AG09309 (cell line): ENCODE data around the gene JMJD8.

ENCODE experiments used
- DNase-seq: peaks from one replicate; pipeline ENCODE4 v3.0.0-alpha.2; 2010; ENCODE audit warnings: low read depth
- H3K4me3 ChIP-seq: 2 replicates; pipeline ENCODE4 v1.5.1; 2011; ENCODE audit warnings: mild to moderate bottlenecking, low read depth, low read length, moderate library complexity; ENCODE audit not compliant: control insufficient read depth
- CTCF ChIP-seq: IDR thresholded peaks from 2 replicates; pipeline ENCODE4 v1.5.1; 2011; ENCODE audit warnings: mild to moderate bottlenecking, low read depth, low read length, inconsistent platforms; ENCODE audit not compliant: insufficient read depth, control insufficient read depth; ENCODE audit errors: missing control alignments

The JMJD8 gene

GRCh38 chr16:642189-643049 lies 41.7 kb downstream of the JMJD8 start:
- peak overlapping the region; percentile 84 for H3K4me3 ChIP-seq
- DNase-seq, result no peak
- no peak for TF ChIP-seq CTCF

DNA sequence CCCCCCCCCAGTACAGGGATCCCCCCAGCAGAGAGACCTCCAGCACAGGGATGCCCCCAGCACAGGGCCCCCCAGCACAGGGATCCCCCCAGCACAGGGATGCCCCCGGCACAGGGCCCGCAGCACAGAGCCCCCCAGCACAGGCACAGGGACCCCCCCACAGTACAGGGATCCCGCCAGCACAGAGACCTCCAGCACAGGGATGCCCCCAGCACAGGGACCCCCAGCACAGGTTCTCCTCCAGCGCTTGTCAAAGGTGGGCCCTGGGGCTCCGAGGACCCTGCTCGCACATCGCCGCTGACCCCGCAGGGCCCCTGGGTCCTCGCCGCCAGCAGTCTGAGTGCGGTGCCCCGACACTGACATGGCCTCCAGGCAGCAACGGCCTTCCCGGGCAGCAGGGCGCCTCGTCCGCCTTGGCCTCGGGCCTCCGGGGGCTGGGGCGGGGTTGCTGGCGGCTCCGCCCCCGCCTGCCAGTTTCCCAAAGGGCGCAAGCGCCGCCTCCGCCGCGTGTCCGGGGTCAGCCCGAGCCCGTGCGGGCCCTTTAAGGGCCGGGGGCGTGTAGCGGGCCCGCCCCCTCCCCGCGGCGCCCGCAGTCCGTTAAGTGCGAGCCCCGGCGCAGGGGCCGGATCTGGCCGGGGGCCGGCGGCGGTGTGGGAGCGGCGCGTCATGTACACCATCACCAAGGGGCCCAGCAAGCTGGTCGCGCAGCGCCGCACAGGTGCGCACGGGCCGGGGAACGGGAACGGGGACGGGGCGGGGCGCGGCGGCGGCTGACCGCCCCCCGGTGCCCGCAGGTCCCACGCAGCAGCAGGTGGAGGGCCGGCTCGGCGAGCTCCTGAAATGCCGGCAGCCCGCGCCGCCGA lies 42.6 kb downstream of the JMJD8 start, which contains the start of gene MCRIP2:
MCRIP2 (plus strand) TSS at position 503 of the 863 bp plus-strand sequence; CDS start at position 667, 164 bp downstream.
- no peak for TF ChIP-seq CTCF
- DNase-seq, result no peak
- peak within 1 kb of the TSS; percentile 84 for H3K4me3 ChIP-seq

- H3K4me3 ChIP-seq, result peak overlapping the region; percentile 84
- no peak for TF ChIP-seq CTCF
- no peak for DNase-seq
Measured at GRCh38 chr16:640614-641013, 43.5 kb downstream of the JMJD8 start.

GRCh38 chr16:638836-639235 lies 45.3 kb downstream of the JMJD8 start:
- H3K4me3 ChIP-seq, result no peak overlapping the region
- DNase-seq, result no peak
- no peak for TF ChIP-seq CTCF

- no peak for TF ChIP-seq CTCF
- H3K4me3 ChIP-seq, result no peak overlapping the region
- DNase-seq, result no peak
Measured at GRCh38 chr16:638034-638543, 46.0 kb downstream of the JMJD8 start.
